Fibroblast of skin of right biceps (primary cell): ENCODE data around the gene OR1C1.
"Not testable (repeated sequence)": the region's sequence is repeated elsewhere in the genome, so short reads cannot be mapped to it uniquely, and the experiment has no call there.

Experiments used
- DNase-seq: peaks from one replicate; pipeline ENCODE4 v3.0.0-alpha.2; 2013

Gene OR1C1

GRCh38 chr1:247760456-247760855 is at the start of gene OR1C1:
Gene OR1C1, minus strand, starts transcription at chr1:247760556. Its CDS starts 2,150 bp downstream, at chr1:247758406.
- no peak for DNase-seq

- no peak for DNase-seq
Observed at GRCh38 chr1:247797518-247797917, 37.2 kb upstream of the OR1C1 start.

DNA sequence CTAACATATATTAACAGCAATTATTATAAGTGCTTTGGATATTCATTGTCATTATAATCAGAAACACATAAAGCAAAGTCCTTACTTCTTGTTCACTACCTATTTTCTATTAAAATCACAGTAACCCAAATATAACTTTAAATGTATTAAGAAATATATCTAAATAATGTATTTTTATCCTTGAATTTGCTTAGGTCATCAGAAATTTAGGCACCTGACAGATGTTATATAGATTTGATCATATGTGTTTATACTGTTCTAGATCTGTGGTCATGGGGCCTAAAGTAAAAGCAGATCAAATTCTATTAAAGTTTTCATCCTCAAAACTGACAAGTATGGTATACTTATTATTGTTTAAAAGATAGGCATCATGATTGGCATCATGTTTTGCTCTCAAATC is 9.2 kb upstream of the OR1C1 start:
- no peak for DNase-seq

DNA sequence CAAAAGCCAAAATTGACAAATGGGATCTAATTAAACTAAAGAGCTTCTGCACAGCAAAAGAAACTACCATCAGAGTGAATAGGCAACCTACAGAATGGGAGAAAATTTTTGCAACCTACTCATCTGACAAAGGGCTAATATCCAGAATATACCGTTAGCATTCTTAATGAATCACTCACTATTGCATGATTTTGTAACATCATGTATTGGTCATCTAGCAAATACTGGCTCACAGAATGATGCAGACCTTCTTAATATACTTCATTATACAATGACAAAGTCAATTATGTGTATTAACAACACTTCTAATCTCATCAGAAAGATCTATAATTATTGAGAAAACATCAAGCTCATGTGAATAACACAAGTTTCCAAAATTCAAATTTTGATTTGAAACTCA is 6.0 kb downstream of the OR1C1 start:
- DNase-seq: not testable (repeated sequence)

DNA sequence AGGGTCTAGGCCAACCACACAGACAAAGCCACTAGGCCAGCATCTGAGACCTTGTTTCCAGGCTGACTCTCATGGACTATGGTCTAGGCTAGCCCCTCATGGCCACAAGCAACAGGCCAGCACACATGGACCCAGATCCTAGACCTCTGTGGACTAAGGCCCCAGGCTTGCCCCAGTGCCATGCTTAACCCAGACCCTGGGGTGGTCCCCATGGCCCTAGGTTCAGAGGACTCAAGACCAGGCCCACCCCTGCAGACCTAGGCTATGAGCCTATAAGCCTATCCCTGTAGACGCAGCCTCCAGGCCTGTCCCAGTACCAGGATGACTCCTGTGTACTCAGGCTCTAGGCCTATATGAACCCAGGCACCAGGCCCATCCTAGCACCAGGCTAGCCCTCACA is 10.5 kb downstream of the OR1C1 start:
- DNase-seq: no peak

GRCh38 chr1:247748041-247748440 is 12.3 kb downstream of the OR1C1 start, which contains the start of gene OR14A2:
Gene OR14A2, minus strand, starts transcription at chr1:247748141.
- no peak for DNase-seq

GRCh38 chr1:247747616-247748015 is 12.7 kb downstream of the OR1C1 start:
- DNase-seq: peak; percentile 5

- DNase-seq: no peak
Observed at GRCh38 chr1:247746391-247746935, 13.9 kb downstream of the OR1C1 start.

GRCh38 chr1:247742215-247742760 is 18.1 kb downstream of the OR1C1 start:
- DNase-seq: peak; percentile 9

DNA sequence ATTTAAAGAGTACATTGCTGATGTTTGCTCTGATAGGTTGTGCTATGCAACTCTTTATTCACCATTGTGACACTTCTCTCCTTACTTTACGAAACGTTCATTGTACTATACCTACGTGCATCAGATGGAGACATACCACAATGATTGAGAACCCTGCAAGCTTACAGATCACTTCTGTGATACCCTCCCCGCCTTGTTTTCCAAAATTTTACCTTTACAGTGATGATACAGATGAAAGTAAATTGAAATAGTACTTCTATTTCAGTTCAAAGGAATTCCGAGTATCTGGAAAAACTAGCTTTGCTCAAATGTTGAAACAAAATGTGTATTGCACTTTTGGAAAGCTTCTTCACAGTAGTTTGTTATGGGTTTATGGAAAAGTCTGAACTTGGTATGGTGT is 18.6 kb downstream of the OR1C1 start:
- no peak for DNase-seq

DNA sequence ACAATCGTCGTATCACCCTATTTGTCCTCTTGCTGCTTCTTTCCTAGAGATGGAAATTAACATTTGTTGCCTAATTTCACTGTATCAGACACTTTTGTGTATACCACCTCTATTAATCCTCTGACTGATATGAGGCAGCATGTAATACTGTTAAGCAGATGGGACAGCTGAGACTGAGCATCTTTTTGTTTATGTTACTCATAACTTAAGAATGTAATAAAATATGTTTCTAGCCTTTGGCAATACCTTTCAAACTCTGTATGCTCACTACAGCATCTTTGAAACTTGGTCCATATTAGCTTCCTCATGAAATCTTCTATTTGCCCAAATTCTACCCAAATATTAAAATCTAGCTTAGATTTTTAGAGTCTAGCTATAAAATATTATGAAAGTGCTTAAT is 19.6 kb downstream of the OR1C1 start:
- no peak for DNase-seq

DNA sequence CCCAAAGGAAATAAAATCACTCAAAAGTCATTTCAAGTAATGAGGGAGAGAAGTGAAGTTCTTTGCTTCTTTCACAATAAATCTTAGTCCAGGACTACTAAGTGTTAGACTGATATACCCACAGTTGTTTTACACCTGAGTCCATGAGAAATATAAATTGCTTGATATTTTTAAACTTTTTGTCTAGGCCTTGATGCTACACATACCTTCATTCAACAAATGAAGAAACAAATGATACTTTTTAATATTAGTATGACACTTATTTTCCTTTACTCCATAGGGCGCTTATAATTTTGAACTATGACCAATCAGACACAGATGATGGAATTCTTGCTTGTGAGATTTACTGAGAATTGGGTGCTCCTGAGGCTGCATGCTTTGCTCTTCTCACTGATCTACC is 22.0 kb downstream of the OR1C1 start, which contains the start of gene OR14K1:
Gene OR14K1, plus strand, starts transcription at position 301 of the 400 bp plus-strand sequence. Its CDS starts 0 bp downstream, at position 301.
- DNase-seq: no peak

GRCh38 chr1:247721222-247721621 is 39.1 kb downstream of the OR1C1 start:
- no peak for DNase-seq

DNA sequence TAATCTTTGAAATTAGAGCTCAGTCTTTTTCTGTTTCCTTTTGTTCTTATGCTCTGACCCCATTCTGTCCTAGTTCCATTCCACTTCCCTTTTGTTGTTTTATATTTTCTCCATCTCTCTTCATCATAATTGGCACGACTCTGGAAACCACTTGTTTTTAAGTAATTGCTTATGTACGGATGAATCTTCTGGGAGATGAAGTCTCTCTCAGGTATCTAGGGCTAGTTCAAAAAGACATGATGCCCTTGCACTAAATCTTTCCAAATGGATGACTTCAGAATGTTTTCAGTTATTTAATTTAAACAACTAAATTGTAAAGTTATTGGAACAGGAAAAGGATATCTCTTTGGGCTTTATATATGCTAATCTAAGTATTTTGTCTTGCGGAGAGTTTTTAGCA is 43.8 kb downstream of the OR1C1 start, which contains the start of gene OR6F1:
Gene OR6F1, minus strand, starts transcription at position 101 of the 400 bp plus-strand sequence. CDS start 3,891 bp downstream, outside the sequence.
- DNase-seq: no peak

DNA sequence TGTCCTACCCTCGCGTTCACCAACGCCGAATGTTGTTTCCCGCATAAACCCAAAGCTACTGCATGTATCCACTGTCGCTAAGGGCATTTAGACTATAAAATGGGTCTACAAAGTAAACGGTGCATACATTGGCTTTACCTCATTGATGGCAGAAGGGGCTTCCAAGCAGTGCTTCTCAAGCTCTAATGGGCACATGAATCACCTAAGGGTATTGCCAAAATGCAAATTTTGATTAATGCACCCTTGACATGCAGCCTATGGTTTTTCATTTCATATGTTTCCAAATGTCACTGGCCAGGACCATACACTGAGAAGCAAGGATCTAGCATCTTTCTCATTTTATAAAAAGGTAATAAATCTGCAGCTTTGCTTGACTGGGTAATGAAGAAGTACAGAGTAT is 46.6 kb downstream of the OR1C1 start:
- DNase-seq: no peak

DNA sequence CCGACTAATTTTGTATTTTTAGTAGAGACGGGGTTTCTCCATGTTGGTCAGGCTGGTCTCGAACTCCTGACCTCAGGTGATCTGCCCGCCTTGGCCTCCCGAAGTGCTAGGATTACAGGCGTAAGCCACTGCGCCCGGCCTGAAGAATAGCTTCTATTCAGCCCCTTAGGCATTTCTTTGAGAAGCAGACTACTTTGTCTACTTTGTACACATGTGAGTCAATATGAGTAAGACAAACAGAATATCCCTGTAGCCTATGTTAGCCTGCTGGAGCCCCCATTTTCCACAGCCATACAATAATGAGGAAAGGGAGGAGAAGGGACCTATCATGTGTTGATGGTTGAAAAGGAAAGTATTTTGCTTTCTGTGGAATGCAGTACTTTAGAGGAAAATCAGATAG is 49.7 kb downstream of the OR1C1 start:
- DNase-seq: not testable (repeated sequence)
